GM23248 (cell line): ENCODE results near the gene HOXD9.
A peak's percentile ranks its signal among the peaks of the same experiment; 100 is the strongest.

Experiments
- EZH2 ChIP-seq: fragments of 200-600 bp; sonication (generic); IDR thresholded peaks from 2 replicates; pipeline ENCODE4 v1.6.1; 2018; ENCODE audit warnings: antibody characterized with exemption, mild to moderate bottlenecking; ENCODE audit not compliant: insufficient read depth, poor library complexity, severe bottlenecking
- EZH2phosphoT487 ChIP-seq: fragments of 200-600 bp; sonication (generic); IDR thresholded peaks from 2 replicates; pipeline ENCODE4 v1.6.1; 2018; ENCODE audit warnings: antibody characterized with exemption, moderate library complexity, mild to moderate bottlenecking, low read depth; ENCODE audit not compliant: insufficient read depth

GRCh38 chr2:176128982-176129796 is 6.7 kb downstream of the HOXD9 start, which contains the start of gene HOXD8:
- TF ChIP-seq EZH2phosphoT487, result 0 out of 2 replicates have a peak, but pooled peaks have one; percentile 16
- TF ChIP-seq EZH2, result no peak
